ENCODE data around the gene BRD9. TPM values are rescaled to one million over a fixed set of nuclear protein-coding genes. Genes with fewer than 3 reads are reported as not detected.

The BRD9 gene
- polyA plus RNA-seq, 2 of the 4 experiments (the other 2 are of a cell fraction), result 11.6 to 28.9 TPM

DNA sequence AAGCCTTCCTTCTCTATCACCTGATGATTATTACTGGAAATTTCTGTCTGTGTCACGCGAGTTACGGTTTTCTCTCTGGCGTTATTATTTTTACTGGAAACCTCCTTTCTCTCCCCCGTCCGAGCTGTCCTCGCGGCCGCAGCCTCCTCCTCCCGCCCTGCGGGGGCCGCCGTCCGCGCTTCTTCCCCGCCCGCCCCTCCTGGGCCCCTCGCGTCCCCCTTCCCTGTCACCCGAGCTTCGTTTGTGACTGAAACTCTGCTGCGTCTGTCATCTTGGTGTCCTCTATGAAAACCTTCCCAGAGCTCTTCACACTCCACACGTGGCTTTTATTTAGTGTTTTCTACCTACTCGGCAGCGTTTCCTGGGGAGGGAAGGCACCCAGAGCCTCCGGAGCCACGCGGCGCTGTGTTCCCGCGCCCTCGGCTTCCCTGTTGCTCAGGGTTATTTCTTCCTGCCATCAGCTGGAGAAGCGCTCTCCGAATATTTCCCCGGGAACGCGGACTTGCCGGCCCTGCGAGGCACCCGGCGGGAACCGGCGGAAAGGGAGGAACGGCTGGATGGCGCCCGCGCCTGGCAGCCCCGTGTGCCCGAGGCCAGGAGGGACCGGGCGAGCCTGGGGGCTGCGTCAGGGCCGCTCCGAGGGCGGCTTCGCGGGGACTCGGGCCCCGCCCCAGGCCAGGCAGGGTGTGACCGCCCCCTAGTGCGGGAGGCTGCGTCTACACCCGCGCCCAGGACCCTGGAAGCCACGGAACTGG lies 34.0 kb upstream of the BRD9 start:
- ATAC-seq (no peak), FAIRE-seq (no peak), DNase-seq (ENCODE audit: low read depth in 1 of 2, low spot score in 1 of 2) (no peak)
- 96% methylated on average over 50 of the region's 65 CpGs for WGBS (ENCODE audit: missing lambda C conversion rate)
- ChIA-PET CTCF (interaction anchor here (0.9 to 1.6 kb wide), 3 partner anchors 56 to 247 kb away, joined by 3 read pairs; no protein-coding TSS in a partner anchor), POLR2A (no interaction called here)
- no peak overlapping the region for H3K4me2 ChIP-seq
- TF ChIP-seq ESRRA (IDR thresholded peaks at IDR 0.05; ENCODE audit: borderline replicate concordance, low read length), result no peak
- no peak for TF ChIP-seq RFX5 (IDR thresholded peaks at IDR 0.05)
- no peak for TF ChIP-seq NFE2L2 (conservative IDR thresholded peaks at IDR 0.05; ENCODE audit: low read length)
- TF ChIP-seq TFCP2L1 (CRISPR knock-in tag; IDR thresholded peaks at IDR 0.05), result no peak
- TF ChIP-seq RAD21 (conservative IDR thresholded peaks at IDR 0.05 in 1 of 2, IDR thresholded peaks at IDR 0.05 in 1 of 2), result no peak
- no peak for TF ChIP-seq FOSL2 (IDR thresholded peaks at IDR 0.05)
- TF ChIP-seq FOSL2 (CRISPR knock-in tag; IDR thresholded peaks at IDR 0.05), result no peak
- TF ChIP-seq, protein P1, sequence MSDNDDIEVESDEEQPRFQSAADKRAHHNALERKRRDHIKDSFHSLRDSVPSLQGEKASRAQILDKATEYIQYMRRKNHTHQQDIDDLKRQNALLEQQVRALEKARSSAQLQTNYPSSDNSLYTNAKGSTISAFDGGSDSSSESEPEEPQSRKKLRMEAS (IDR thresholded peaks at IDR 0.05), result no peak
- no peak for TF ChIP-seq ZC3H11A (IDR thresholded peaks at IDR 0.05)
- TF ChIP-seq, protein P2, sequence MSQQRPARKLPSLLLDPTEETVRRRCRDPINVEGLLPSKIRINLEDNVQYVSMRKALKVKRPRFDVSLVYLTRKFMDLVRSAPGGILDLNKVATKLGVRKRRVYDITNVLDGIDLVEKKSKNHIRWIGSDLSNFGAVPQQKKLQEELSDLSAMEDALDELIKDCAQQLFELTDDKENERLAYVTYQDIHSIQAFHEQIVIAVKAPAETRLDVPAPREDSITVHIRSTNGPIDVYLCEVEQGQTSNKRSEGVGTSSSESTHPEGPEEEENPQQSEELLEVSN (IDR thresholded peaks at IDR 0.05; ENCODE audit: borderline replicate concordance, low read depth), result no peak
- no peak for TF ChIP-seq CBX8 (IDR thresholded peaks at IDR 0.05)
- no peak for TF ChIP-seq MAZ (IDR thresholded peaks at IDR 0.05; ENCODE audit: borderline replicate concordance, low read depth, low read length)
- TF ChIP-seq SMC3 (IDR thresholded peaks at IDR 0.05), result no peak
- TF ChIP-seq POLR2AphosphoS2 (conservative IDR thresholded peaks at IDR 0.05; ENCODE audit: low read length), result no peak
- TF ChIP-seq NPAS2 (CRISPR knock-in tag; IDR thresholded peaks at IDR 0.05; ENCODE audit: borderline replicate concordance), result no peak
- TF ChIP-seq HDAC2 (IDR thresholded peaks at IDR 0.05), result no peak
- TF ChIP-seq RNF2 (IDR thresholded peaks at IDR 0.05; ENCODE audit: borderline replicate concordance, low read depth), result no peak
- no peak for TF ChIP-seq MAFK (IDR thresholded peaks at IDR 0.05; ENCODE audit: partially characterized antibody)
- TF ChIP-seq NR3C1 (IDR thresholded peaks at IDR 0.05), result no peak
- H3K4me3 ChIP-seq, result no peak overlapping the region
- no peaks in the 10 kb centered on the region for H3K9me3 ChIP-seq
- H3K27ac ChIP-seq, result no peak overlapping the region
- H3K4me1 ChIP-seq, result peaks cover 3% of the 10 kb centered on the region; the same call in 1 of the 3 replicates

DNA sequence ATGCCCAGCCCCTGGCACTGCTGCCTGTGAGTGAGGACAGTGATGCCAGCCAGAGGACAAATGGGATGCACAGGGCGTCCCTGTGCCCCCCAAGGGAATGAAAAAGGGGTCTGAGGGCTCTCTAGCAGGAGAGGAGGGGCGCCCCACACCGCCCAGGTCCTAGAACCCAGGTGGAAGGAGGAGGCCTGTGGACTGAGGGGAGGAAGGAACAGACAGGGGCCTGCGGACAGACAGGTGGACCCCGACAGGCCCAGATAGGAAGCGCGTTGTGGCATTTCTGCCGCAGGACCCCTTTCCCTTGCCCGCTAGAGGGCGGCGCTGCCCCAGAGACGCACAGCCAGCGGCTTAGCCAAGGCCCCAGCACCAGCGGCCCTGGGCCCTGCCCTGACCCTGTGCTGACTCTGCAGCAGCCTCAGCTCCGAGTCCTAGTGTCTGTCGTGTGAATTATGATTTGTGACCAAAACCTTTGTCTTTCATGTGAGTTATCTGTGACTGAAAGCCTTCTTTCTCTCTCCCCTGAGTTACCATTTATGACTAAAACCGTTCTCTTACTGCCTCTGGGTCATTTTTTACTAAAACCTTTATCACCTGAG lies 30.8 kb upstream of the BRD9 start:
- no peaks in the 10 kb centered on the region for H3K9me3 ChIP-seq
- H3K4me1 ChIP-seq, result peaks cover 13% of the 10 kb centered on the region
- DNase-seq (ENCODE audit: low read depth in 1 of 2, low spot score in 1 of 2) (peak; percentile 80 to 89), FAIRE-seq (no peak), ATAC-seq (peak; percentile 96 to 99)
- no peak overlapping the region for H3K4me3 ChIP-seq
- 7% methylated on average over 13 of the region's 17 CpGs for WGBS (ENCODE audit: missing lambda C conversion rate)
- POLR2A ChIA-PET, result interaction anchor here (0.9 kb wide), 1 partner anchor 251 kb away, joined by 4 read pairs; no protein-coding TSS in a partner anchor
- CTCF ChIA-PET, result interaction anchor here (0.6 to 6.3 kb wide), 61 partner anchors 10 to 730 kb away, joined by 3 to 82 read pairs (median 5); partner anchors contain the start of gene NKD2
- H3K27ac ChIP-seq, result peak overlapping the region in 1 of 2 experiments; percentile 65; a peak in 3 of 6 replicates
- no peak overlapping the region for H3K4me2 ChIP-seq
- TF ChIP-seq JUN (IDR thresholded peaks at IDR 0.05), result no peak
- no peak for TF ChIP-seq ZNF302 (CRISPR knock-in tag; IDR thresholded peaks at IDR 0.05)
- no peak for TF ChIP-seq NPAS2 (CRISPR knock-in tag; IDR thresholded peaks at IDR 0.05; ENCODE audit: borderline replicate concordance)
- no peak for TF ChIP-seq NR3C1 (IDR thresholded peaks at IDR 0.05)
- TF ChIP-seq HOXB5 (CRISPR knock-in tag; IDR thresholded peaks at IDR 0.05), result no peak
- TF ChIP-seq, protein P1 (IDR thresholded peaks at IDR 0.05), result 0 out of 2 replicates have a peak, but pooled peaks have one; percentile 32
- no peak for TF ChIP-seq CHD4 (IDR thresholded peaks at IDR 0.05; ENCODE audit: borderline replicate concordance)
- TF ChIP-seq ZFP36 (IDR thresholded peaks at IDR 0.05; ENCODE audit: borderline replicate concordance, partially characterized antibody), result peak; percentile 67
- TF ChIP-seq FOSB (CRISPR knock-in tag; IDR thresholded peaks at IDR 0.05), result no peak
- TF ChIP-seq FOSL2 (IDR thresholded peaks at IDR 0.05), result no peak
- TF ChIP-seq FOSL2 (CRISPR knock-in tag; IDR thresholded peaks at IDR 0.05), result no peak
- no peak for TF ChIP-seq RFX5 (IDR thresholded peaks at IDR 0.05)
- TF ChIP-seq, protein P3, sequence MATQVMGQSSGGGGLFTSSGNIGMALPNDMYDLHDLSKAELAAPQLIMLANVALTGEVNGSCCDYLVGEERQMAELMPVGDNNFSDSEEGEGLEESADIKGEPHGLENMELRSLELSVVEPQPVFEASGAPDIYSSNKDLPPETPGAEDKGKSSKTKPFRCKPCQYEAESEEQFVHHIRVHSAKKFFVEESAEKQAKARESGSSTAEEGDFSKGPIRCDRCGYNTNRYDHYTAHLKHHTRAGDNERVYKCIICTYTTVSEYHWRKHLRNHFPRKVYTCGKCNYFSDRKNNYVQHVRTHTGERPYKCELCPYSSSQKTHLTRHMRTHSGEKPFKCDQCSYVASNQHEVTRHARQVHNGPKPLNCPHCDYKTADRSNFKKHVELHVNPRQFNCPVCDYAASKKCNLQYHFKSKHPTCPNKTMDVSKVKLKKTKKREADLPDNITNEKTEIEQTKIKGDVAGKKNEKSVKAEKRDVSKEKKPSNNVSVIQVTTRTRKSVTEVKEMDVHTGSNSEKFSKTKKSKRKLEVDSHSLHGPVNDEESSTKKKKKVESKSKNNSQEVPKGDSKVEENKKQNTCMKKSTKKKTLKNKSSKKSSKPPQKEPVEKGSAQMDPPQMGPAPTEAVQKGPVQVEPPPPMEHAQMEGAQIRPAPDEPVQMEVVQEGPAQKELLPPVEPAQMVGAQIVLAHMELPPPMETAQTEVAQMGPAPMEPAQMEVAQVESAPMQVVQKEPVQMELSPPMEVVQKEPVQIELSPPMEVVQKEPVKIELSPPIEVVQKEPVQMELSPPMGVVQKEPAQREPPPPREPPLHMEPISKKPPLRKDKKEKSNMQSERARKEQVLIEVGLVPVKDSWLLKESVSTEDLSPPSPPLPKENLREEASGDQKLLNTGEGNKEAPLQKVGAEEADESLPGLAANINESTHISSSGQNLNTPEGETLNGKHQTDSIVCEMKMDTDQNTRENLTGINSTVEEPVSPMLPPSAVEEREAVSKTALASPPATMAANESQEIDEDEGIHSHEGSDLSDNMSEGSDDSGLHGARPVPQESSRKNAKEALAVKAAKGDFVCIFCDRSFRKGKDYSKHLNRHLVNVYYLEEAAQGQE (IDR thresholded peaks at IDR 0.05), result no peak
- TF ChIP-seq, protein P4, sequence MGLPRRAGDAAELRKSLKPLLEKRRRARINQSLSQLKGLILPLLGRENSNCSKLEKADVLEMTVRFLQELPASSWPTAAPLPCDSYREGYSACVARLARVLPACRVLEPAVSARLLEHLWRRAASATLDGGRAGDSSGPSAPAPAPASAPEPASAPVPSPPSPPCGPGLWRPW (IDR thresholded peaks at IDR 0.05), result no peak
- TF ChIP-seq POLR2AphosphoS2 (conservative IDR thresholded peaks at IDR 0.05; ENCODE audit: low read length), result no peak
- peak; percentile 95 to 98 for TF ChIP-seq RAD21 (conservative IDR thresholded peaks at IDR 0.05 in 1 of 2, IDR thresholded peaks at IDR 0.05 in 1 of 2)
- no peak for TF ChIP-seq RCOR1 (IDR thresholded peaks at IDR 0.05; ENCODE audit: low read depth, low read length)
- TF ChIP-seq CBX8 (IDR thresholded peaks at IDR 0.05), result no peak
- no peak for TF ChIP-seq EHMT2 (IDR thresholded peaks at IDR 0.05; ENCODE audit: low read depth)
